ENCODE measurements around the gene TBC1D3E.
"Not testable (repeated sequence)": the region's sequence is repeated elsewhere in the genome, so short reads cannot be mapped to it uniquely, and the experiment has no call there.

Gene TBC1D3E
- total RNA-seq: 0 to 0.29 (median 0.07) reads per million in 9 experiments

DNA sequence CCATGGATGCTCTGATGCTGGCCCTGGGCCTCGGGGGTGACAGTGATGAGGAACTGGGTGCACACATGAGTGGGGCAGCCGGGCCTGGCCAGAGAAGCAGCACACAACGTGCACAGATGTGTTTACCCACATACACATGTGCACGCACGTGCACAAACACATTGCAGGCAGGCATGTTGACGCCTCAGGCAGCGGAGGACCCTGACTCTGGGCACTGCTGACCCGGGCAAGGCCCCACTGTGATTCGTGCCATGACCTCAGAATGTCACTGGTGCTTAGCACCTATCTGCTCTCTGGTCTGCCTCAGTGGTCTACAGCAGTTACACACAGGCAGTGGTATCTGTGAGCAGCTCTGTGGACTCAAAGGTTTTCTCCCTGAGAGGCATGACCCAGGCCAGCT is at the start of gene TBC1D3E:
Gene TBC1D3E (plus strand): TSS at position 301 of the 400 bp plus-strand sequence. CDS start 1,545 bp downstream, outside the sequence.
- DNase-seq; H3K36me3 Mint-ChIP-seq (ENCODE audit: insufficient read depth); H3K9me3 Mint-ChIP-seq; H3K27me3 Mint-ChIP-seq; ATAC-seq (replicated peaks); H3K27ac Mint-ChIP-seq; H3K4me3 Mint-ChIP-seq; H3K4me1 Mint-ChIP-seq (ENCODE audit: low read depth in 2 of 2): not testable (repeated sequence)

GRCh38 chr17:38087344-38087743 is 40.4 kb upstream of the TBC1D3E start:
- not testable (repeated sequence) for H3K4me1 Mint-ChIP-seq (ENCODE audit: low read depth in 2 of 2); H3K36me3 Mint-ChIP-seq (ENCODE audit: insufficient read depth); H3K27ac Mint-ChIP-seq; ATAC-seq (replicated peaks); H3K27me3 Mint-ChIP-seq; H3K4me3 Mint-ChIP-seq; H3K9me3 Mint-ChIP-seq; DNase-seq

- H3K27me3 Mint-ChIP-seq; H3K36me3 Mint-ChIP-seq (ENCODE audit: insufficient read depth); H3K27ac Mint-ChIP-seq; H3K9me3 Mint-ChIP-seq; H3K4me3 Mint-ChIP-seq; ATAC-seq (replicated peaks); H3K4me1 Mint-ChIP-seq (ENCODE audit: low read depth in 2 of 2); DNase-seq: not testable (repeated sequence)
These were observed 39.6 kb upstream of the TBC1D3E start for GRCh38 chr17:38088120-38088519.

- not testable (repeated sequence) for H3K9me3 Mint-ChIP-seq; H3K4me1 Mint-ChIP-seq (ENCODE audit: low read depth in 2 of 2); H3K4me3 Mint-ChIP-seq; DNase-seq; H3K27me3 Mint-ChIP-seq; H3K36me3 Mint-ChIP-seq (ENCODE audit: insufficient read depth); ATAC-seq (replicated peaks); H3K27ac Mint-ChIP-seq
These were observed 33.6 kb upstream of the TBC1D3E start for GRCh38 chr17:38094059-38094694.

DNA sequence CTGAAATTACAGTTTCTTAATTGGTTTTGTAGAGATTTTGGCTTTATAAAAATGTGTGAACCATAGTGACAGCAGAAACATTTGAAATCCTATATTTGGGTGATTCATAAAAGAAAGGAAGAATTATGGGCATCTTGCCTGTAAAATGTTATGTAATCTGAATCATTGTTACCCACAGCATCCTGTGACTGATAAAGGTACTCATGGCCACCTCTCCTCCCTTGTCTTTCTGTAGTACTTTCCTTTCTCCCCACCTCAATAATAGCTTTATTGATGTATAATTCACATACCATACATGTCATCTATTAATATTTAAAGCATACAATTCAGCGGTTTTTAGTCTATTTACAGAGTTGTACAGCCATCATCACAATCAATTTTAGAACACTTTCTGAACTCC is 28.5 kb upstream of the TBC1D3E start:
- not testable (repeated sequence) for ATAC-seq (replicated peaks); DNase-seq; H3K9me3 Mint-ChIP-seq

GRCh38 chr17:38119829-38120228 is 7.9 kb upstream of the TBC1D3E start:
- H3K4me3 Mint-ChIP-seq; H3K36me3 Mint-ChIP-seq (ENCODE audit: insufficient read depth); H3K9me3 Mint-ChIP-seq; H3K27me3 Mint-ChIP-seq; ATAC-seq (replicated peaks); DNase-seq; H3K27ac Mint-ChIP-seq; H3K4me1 Mint-ChIP-seq (ENCODE audit: low read depth in 2 of 2): not testable (repeated sequence)

More for the DNA sequence above, 28.5 kb upstream of the TBC1D3E start:
- not testable (repeated sequence) for H3K4me1 Mint-ChIP-seq (ENCODE audit: low read depth in 2 of 2); H3K36me3 Mint-ChIP-seq (ENCODE audit: insufficient read depth); H3K27me3 Mint-ChIP-seq; H3K4me3 Mint-ChIP-seq; H3K27ac Mint-ChIP-seq

DNA sequence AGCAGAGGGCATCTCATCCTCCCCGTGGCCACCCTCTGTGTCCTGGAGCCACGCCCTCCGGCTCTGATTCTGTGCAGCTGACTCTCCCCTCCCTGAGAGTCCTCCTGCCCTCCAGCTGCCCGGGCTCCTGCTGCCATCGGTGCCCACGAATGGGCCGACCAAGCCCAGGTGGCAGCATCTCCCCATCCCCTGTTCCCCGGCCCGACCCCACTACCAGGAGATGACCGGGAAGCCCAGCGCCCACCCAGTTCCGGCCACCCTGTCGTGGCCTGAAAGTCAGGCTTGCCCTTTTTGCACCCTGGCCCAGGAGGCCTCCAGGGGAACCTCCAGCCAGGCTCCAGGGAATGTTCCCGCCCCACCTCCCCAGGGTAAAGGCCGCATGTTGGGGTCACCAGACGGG is 7.1 kb downstream of the TBC1D3E start:
- DNase-seq, H3K9me3 Mint-ChIP-seq: not testable (repeated sequence)

More for the DNA sequence above, 7.1 kb downstream of the TBC1D3E start:
- not testable (repeated sequence) for H3K27me3 Mint-ChIP-seq; H3K4me1 Mint-ChIP-seq (ENCODE audit: low read depth in 2 of 2); H3K27ac Mint-ChIP-seq; ATAC-seq (replicated peaks); H3K4me3 Mint-ChIP-seq; H3K36me3 Mint-ChIP-seq (ENCODE audit: insufficient read depth)

All from effector memory CD8-positive, alpha-beta T cell (primary cell).